Body of pancreas (tissue), 4 donors: ENCODE measurements around the gene PHLDB1. TPM values are rescaled to one million over a fixed set of nuclear protein-coding genes. Genes with fewer than 3 reads are reported as not detected.

Experiments used
- ATAC-seq: fragments of 150-250 bp; one replicate; pipeline ENCODE4 v1.9.1; 2016
- DNase-seq, 4 donors: peaks; one replicate each; pipeline ENCODE4 v3.0.0-alpha.2; 2019
- H3K27ac ChIP-seq, 4 donors: fragments of 200-600 bp; sonication (generic); 1 replicate in 3 of 4; 2 replicates in 1 of 4; pipeline versions ENCODE4 v1.5.1 to v1.6.1; 2016 to 2019; ENCODE audit warnings: mild to moderate bottlenecking in 1 of 4, mixed read lengths in 1 of 4, moderate library complexity in 1 of 4
- H3K27me3 ChIP-seq, 2 donors: fragments of 200-600 bp; sonication (generic); one replicate each; pipeline ENCODE4 v1.6.0; 2016; ENCODE audit warnings: mild to moderate bottlenecking in 1 of 2
- H3K36me3 ChIP-seq, 2 donors: fragments of 200-600 bp; sonication (generic); replicated peaks in 1 of 2; 2 replicates each; pipeline ENCODE4 v1.5.1; 2016; ENCODE audit warnings: low read depth in 2 of 2; ENCODE audit not compliant: insufficient read depth in 1 of 2
- H3K4me1 ChIP-seq: fragments of 200-600 bp; sonication (generic); one replicate; pipeline ENCODE4 v1.6.0; 2016
- H3K4me3 ChIP-seq, 2 donors: fragments of 200-600 bp; sonication (generic); 1 replicate in 1 of 2; 2 replicates in 1 of 2; pipeline ENCODE4 v1.5.1; 2016 to 2019
- H3K9me3 ChIP-seq, 3 donors: fragments of 200-600 bp; sonication (generic); 1 replicate in 2 of 3; 2 replicates in 1 of 3; pipeline ENCODE4 v1.5.1; 2016
- POLR2A ChIP-seq, 3 donors: fragments of 450-650 bp; IDR thresholded peaks; one replicate each; pipeline ENCODE4 v1.6.1; 2016; ENCODE audit warnings: antibody characterized with exemption in 3 of 3, mild to moderate bottlenecking in 2 of 3
- WGBS, 2 donors: methylation state at CpG; one replicate each; pipeline ENCODE4 v1.1.5; 2017; 5-methylcytosine and 5-hydroxymethylcytosine counted together
- intact Hi-C: fragments of 100-400 bp; cut with DNase I; formaldehyde crosslinking; loops from one replicate; pipeline ENCODE4 v1.15.1; 2023
- total RNA-seq, 2 donors: library from RNA; depleted of rRNA; stranded (reverse); fragments of >200 nt; gene quantifications; one replicate each; pipeline ENCODE4 v1.1.0, GENCODE V29; 2016
- TF ChIP-seq, protein P1 (sequence below), 7 experiments: fragments of 450-650 bp in 4 of 7; fragments of 200-600 bp in 3 of 7; sonication (generic) in 3 of 7; IDR thresholded peaks; one replicate each; pipeline ENCODE4 v1.5.1; 2016 to 2019; ENCODE audit warnings: antibody characterized with exemption in 7 of 7

Gene PHLDB1
- total RNA-seq, 2 donors from 2014 or later: 71.9 to 166 TPM

GRCh38 chr11:118618991-118619375 is 11.6 kb downstream of the PHLDB1 start:
- DNase-seq (peak in 2 of 4 donors; percentile 27), ATAC-seq (no peak)

DNA sequence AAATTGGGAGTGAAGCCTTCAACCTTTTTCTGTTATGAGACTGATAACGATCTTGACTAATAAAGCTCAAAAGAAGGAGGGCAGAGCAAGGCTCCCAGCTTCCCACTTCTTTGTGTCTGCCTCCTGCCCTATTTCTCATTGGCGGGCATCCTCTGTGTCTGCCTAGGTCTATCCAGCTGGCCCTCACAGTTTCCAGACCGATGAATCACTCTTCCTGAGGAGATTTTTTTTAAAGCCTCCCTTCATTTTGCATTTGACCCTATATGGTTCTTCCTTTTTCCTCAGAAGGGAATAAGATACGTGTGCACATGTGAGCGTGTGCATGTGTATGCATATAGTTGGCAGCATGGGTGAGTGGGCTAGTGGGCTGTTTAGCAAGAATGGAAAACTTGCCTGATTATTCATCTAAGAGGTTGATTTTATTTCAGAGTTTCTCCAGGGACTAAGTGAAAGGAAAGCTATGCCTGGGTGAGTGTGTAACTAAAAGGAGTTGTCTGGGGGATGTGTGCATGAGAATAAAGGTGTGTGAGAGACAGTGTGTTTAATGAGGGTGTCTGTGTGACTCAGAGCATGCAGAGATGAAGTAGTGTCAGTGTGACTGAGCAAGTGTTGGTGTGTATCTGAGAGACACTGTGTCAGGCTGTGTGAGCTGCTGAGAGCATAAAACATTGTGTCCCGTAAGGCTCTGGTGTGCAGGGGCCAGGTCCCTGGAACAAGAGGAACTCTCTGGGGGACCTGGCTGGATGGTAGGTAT is 12.2 kb downstream of the PHLDB1 start:
- intact Hi-C loops: no loop called here
- no peak for ATAC-seq
- no peaks in the 10 kb centered on the region for H3K36me3 ChIP-seq

More at GRCh38 chr11:118618991-118619375, 11.6 kb downstream of the PHLDB1 start:
- H3K27me3 ChIP-seq: no peaks in the 10 kb centered on the region
- peaks cover 62% of the 10 kb centered on the region for H3K4me1 ChIP-seq
- WGBS, 2 donors: 51 to 63% methylated on average over 4 of the region's 4 CpGs
- H3K27ac ChIP-seq: peak overlapping the region in 3 of 4 donors; percentile 41 to 61 (median 55)
- no peak for TF ChIP-seq POLR2A (IDR thresholded peaks at IDR 0.05)
- TF ChIP-seq, protein P1, sequence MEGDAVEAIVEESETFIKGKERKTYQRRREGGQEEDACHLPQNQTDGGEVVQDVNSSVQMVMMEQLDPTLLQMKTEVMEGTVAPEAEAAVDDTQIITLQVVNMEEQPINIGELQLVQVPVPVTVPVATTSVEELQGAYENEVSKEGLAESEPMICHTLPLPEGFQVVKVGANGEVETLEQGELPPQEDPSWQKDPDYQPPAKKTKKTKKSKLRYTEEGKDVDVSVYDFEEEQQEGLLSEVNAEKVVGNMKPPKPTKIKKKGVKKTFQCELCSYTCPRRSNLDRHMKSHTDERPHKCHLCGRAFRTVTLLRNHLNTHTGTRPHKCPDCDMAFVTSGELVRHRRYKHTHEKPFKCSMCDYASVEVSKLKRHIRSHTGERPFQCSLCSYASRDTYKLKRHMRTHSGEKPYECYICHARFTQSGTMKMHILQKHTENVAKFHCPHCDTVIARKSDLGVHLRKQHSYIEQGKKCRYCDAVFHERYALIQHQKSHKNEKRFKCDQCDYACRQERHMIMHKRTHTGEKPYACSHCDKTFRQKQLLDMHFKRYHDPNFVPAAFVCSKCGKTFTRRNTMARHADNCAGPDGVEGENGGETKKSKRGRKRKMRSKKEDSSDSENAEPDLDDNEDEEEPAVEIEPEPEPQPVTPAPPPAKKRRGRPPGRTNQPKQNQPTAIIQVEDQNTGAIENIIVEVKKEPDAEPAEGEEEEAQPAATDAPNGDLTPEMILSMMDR (IDR thresholded peaks at IDR 0.05): no peak
- no peak overlapping the region for H3K4me3 ChIP-seq
- intact Hi-C loops: no loop called here
- no peaks in the 10 kb centered on the region for H3K36me3 ChIP-seq
- H3K9me3 ChIP-seq: no peaks in the 10 kb centered on the region

DNA sequence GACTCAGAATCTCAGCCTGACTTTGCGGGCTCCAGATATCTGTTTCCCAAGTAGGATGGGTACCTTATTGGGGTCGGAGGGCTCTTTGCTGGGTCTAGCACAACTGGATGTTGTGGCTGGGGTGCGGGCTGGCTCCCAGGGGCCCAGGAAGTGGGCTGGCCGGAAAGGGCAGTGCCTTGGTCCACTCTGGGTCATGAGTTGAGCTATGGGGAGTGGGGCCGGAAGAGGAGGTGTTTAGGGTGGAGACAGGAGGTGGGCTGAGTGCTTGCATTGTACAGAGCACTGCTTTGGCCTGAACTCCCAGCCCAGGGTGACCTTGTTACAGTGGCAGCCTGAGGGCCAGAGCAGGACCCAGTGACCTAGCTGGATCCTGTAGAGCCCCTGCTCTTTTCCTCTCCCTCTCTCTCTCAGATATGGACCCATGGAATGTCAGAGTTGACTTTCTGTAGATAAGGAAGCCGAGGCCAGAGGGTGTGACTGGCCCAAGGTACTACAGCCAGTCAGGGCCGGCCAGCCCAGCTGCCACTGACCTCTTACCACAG is 13.2 kb downstream of the PHLDB1 start:
- no peaks in the 10 kb centered on the region for H3K27me3 ChIP-seq
- no peak overlapping the region for H3K4me3 ChIP-seq
- TF ChIP-seq, protein P1 (IDR thresholded peaks at IDR 0.05): no peak
- no peak for TF ChIP-seq POLR2A (IDR thresholded peaks at IDR 0.05)
- intact Hi-C loops: no loop called here
- H3K36me3 ChIP-seq: no peaks in the 10 kb centered on the region
- H3K9me3 ChIP-seq: no peaks in the 10 kb centered on the region
- peak overlapping the region; percentile 36 to 76 (median 48) for H3K27ac ChIP-seq
- peaks cover 56% of the 10 kb centered on the region for H3K4me1 ChIP-seq
- peak in 1 of 4 donors; percentile 20 for DNase-seq
- WGBS, 2 donors: 49 to 64% methylated on average over 6 to 7 of the region's 7 CpGs
- ATAC-seq: peak; percentile 3

More for the DNA sequence above, 12.2 kb downstream of the PHLDB1 start:
- peak in 2 of 4 donors; percentile 29 to 58 for DNase-seq
- TF ChIP-seq POLR2A (IDR thresholded peaks at IDR 0.05): no peak
- TF ChIP-seq, protein P1 (IDR thresholded peaks at IDR 0.05): no peak
- no peak overlapping the region for H3K4me3 ChIP-seq
- no peaks in the 10 kb centered on the region for H3K9me3 ChIP-seq
- peaks cover 62% of the 10 kb centered on the region for H3K4me1 ChIP-seq
- 66 to 79% methylated on average over 6 of the region's 6 CpGs for WGBS, 2 donors
- peak overlapping the region in 2 of 4 donors; percentile 61 to 76 for H3K27ac ChIP-seq
- no peaks in the 10 kb centered on the region for H3K27me3 ChIP-seq

DNA sequence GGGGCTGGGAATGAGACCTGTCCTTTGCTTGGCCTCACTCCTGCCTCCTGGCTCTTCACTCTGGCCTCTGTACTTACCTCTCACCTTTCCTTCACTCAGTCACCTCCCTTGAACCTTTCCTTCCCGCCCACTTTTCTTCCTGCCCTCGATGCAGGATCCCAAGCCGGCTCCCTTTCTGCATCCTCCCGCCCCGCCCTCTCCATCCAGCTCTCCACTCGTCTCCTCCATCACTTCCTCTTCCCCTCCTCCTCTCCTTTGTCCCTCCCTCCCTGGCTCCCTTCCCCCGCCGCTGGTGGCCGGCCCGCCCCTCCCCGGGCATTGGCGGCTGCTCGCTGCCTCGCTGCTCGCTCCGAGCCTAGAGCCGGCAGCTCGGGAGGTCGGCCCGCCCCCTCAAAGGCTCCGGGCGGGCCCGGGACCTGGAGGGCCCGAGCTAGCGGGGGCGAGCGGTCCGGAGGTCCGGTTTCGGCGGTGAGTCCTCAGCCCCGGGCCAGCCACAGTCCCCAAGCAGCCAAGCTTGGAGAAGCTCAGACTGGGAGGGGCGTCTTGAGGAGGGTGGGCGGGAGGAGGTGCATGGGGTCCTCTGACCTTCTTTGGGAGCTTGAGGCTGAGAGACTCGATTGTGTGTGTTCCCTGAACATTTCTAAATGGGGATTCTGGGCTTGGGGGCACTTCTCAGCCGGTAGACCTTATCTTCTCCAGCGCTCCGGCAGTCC is 13.8 kb downstream of the PHLDB1 start:
- DNase-seq: peak; percentile 69 to 79 (median 74)
- Histone ChIP-seq H3K36me3 (no peaks in the 10 kb centered on the region), H3K27me3 (no peaks in the 10 kb centered on the region), H3K9me3 (no peaks in the 10 kb centered on the region), H3K4me3 (no peak overlapping the region), H3K27ac (peak overlapping the region; percentile 21 to 76 (median 48)), H3K4me1 (peaks cover 50% of the 10 kb centered on the region)
- intact Hi-C loops: no loop called here
- ATAC-seq: peak; percentile 72
- 5 to 14% methylated on average over 20 to 33 of the region's 38 CpGs for WGBS, 2 donors
- TF ChIP-seq, protein P1 (IDR thresholded peaks at IDR 0.05): no peak
- TF ChIP-seq POLR2A (IDR thresholded peaks at IDR 0.05): no peak
